NT2/D1 (cell line): ENCODE data around the gene MCF2L.

ENCODE experiments used
- DNase-seq: peaks from one replicate; pipeline ENCODE4 v3.0.0-alpha.2; 2011; ENCODE audit warnings: low read depth, low spot score
- H3K27me3 ChIP-seq: 2 replicates; pipeline ENCODE4 v1.6.0; 2011; ENCODE audit warnings: mild to moderate bottlenecking; ENCODE audit not compliant: insufficient read length, insufficient read depth
- H3K36me3 ChIP-seq: 2 replicates; pipeline ENCODE4 v1.6.1; 2011; ENCODE audit warnings: mild to moderate bottlenecking, low read length, mixed read lengths; ENCODE audit not compliant: insufficient read depth, insufficient read length
- H3K4me1 ChIP-seq: 2 replicates; pipeline ENCODE4 v1.5.1; 2011; ENCODE audit not compliant: insufficient read depth, insufficient read length
- H3K4me3 ChIP-seq: 2 replicates; pipeline ENCODE4 v1.5.1; 2011; ENCODE audit warnings: low read depth; ENCODE audit not compliant: insufficient read length
- H3K9ac ChIP-seq: 2 replicates; pipeline ENCODE4 v1.6.0; 2011; ENCODE audit warnings: low read depth; ENCODE audit not compliant: insufficient read length
- H3K9me3 ChIP-seq: 2 replicates; pipeline ENCODE4 v1.5.1; 2011; ENCODE audit warnings: mild to moderate bottlenecking, low read length; ENCODE audit not compliant: insufficient read depth
- SUZ12 ChIP-seq: IDR thresholded peaks from 2 replicates; pipeline ENCODE4 v1.6.1; 2011; ENCODE audit not compliant: insufficient read length, insufficient read depth; ENCODE audit errors: extremely low read depth
- YY1 ChIP-seq: IDR thresholded peaks from 2 replicates; pipeline ENCODE4 v1.6.1; 2011; ENCODE audit not compliant: insufficient read length, insufficient read depth
- ZNF274 ChIP-seq: IDR thresholded peaks from 2 replicates; pipeline ENCODE4 v1.6.1; 2011; ENCODE audit warnings: mild to moderate bottlenecking, low read depth, low read length

The MCF2L gene

DNA sequence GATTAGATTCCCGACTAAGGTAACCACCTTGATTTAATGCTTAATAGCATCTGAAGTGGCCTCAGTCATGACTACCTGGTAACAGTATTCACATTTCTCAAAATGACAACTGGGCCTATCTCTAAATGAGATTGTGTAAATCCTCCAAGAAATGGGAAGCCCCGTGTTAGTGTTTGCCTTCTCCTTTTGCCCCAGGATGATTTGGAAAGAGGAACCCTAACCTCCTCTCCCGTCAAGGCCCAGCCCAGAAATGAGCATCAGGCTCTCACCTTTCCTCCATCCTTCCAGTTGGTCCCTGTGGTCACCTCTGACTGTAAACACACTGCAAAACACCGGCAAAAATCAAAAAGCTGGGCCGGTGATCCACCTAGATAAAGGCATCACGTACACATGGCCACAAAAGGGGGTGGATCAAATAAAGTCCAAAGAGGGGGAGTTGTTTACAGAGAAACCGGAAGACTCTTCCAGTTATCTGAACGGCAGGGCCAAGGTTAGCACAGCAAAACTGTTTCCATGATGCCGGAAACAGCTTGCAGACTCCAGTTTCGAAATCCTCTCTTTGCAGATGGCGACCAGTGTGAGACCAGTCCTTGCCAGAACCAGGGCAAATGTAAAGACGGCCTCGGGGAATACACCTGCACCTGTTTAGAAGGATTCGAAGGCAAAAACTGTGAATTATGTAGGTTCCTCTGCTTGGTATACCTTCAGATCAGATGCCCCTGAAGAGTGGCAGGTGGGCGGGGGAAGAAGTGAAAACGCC is 170.0 kb downstream of the MCF2L start:
- Histone ChIP-seq H3K9ac (no peak overlapping the region), H3K9me3 (no peaks in the 10 kb centered on the region), H3K36me3 (no peaks in the 10 kb centered on the region), H3K4me3 (no peak overlapping the region), H3K4me1 (peaks cover 8% of the 10 kb centered on the region), H3K27me3 (no peaks in the 10 kb centered on the region)
- no peak for DNase-seq
- TF ChIP-seq ZNF274, result no peak
- TF ChIP-seq SUZ12, result no peak
- TF ChIP-seq YY1, result no peak

DNA sequence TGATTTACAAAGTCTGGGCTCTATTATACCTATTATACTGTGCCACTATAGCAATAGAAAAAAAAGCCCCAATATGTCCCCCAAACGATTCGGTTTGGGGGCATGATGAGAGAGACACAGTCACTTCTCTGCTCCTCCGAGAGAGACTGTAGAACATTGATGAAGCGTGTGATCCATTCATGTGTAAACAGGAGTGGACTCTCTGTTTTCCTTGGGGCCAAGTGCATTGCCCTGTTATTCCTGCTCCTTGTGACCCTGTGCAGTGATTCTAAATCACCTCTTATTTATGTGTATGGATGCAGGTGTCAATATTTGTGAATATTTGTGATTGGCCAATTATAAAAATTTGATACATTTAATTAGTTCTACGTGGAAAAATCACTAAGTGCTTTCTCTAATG is 170.6 kb downstream of the MCF2L start:
- H3K9me3 ChIP-seq, result no peaks in the 10 kb centered on the region
- no peak overlapping the region for H3K9ac ChIP-seq
- DNase-seq, result no peak
- H3K4me1 ChIP-seq, result peaks cover 11% of the 10 kb centered on the region
- no peaks in the 10 kb centered on the region for H3K36me3 ChIP-seq
- TF ChIP-seq YY1 (no peak), SUZ12 (no peak), ZNF274 (no peak)
- no peak overlapping the region for H3K4me3 ChIP-seq
- no peaks in the 10 kb centered on the region for H3K27me3 ChIP-seq

DNA sequence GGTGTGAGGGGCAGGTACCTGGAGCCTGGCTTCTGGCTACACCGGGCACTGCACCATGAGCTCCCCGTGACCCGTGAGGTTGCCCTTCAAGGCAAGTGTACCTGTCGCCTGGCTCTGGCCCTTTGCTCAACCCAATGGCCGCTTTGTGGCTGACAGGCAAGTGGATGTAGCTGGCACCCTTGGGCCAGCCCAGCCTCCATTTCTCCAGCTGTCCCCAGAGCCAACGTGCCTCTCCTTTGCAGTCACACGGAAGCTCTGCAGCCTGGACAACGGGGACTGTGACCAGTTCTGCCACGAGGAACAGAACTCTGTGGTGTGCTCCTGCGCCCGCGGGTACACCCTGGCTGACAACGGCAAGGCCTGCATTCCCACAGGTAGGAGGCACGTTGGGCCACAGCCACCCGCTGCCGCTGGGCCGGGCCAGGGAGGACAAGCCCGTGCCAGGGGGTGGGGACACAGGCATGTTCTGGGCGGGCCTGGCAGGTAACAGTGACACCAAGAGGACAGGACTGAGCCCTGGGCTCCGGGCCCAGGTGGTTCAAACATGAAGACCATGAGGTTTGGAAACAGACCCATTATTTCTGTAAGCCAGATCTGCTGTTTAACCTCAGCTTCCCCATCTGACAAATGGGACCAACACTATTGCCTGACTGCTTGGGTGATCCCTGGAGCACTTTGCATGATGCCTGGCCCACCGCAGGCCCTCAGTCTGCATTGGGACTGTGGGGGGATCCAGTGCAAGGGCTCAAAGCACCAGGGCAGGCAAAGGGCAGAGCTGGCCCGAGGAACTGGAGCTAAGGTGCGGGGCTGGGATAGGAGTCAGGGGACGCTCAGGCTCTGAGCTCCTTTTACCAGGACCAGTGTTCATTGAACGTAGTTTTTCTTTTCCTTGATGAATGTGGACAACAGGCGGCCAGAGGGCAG is 171.9 kb downstream of the MCF2L start:
- H3K4me3 ChIP-seq, result no peak overlapping the region
- TF ChIP-seq YY1 (no peak), ZNF274 (no peak), SUZ12 (no peak)
- H3K36me3 ChIP-seq, result no peaks in the 10 kb centered on the region
- H3K4me1 ChIP-seq, result peaks cover 11% of the 10 kb centered on the region
- H3K9ac ChIP-seq, result no peak overlapping the region
- no peaks in the 10 kb centered on the region for H3K9me3 ChIP-seq
- DNase-seq, result no peak
- no peaks in the 10 kb centered on the region for H3K27me3 ChIP-seq

DNA sequence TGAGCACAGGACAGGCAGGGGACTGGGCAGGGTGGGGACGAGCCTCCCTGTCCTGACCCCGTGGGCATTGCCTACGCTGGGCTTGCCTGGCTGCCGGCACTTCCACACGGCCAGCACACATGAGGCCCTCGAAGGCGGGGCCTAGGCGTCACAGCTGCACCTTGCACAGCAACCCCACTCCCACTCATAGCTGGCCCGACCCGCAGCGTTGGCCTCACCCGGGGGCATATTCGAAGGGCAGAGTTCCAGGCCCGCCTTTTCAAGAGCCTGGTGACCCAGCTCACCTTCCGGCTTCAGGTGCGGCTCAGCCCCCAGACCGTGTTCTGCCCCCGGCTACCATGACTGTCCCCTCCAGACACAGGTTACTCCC is 172.6 kb downstream of the MCF2L start:
- H3K27me3 ChIP-seq, result no peaks in the 10 kb centered on the region
- no peak for DNase-seq
- H3K9me3 ChIP-seq, result no peaks in the 10 kb centered on the region
- H3K9ac ChIP-seq, result no peak overlapping the region
- peaks cover 11% of the 10 kb centered on the region for H3K4me1 ChIP-seq
- no peak overlapping the region for H3K4me3 ChIP-seq
- H3K36me3 ChIP-seq, result no peaks in the 10 kb centered on the region
- no peak for TF ChIP-seq YY1
- no peak for TF ChIP-seq SUZ12
- no peak for TF ChIP-seq ZNF274

DNA sequence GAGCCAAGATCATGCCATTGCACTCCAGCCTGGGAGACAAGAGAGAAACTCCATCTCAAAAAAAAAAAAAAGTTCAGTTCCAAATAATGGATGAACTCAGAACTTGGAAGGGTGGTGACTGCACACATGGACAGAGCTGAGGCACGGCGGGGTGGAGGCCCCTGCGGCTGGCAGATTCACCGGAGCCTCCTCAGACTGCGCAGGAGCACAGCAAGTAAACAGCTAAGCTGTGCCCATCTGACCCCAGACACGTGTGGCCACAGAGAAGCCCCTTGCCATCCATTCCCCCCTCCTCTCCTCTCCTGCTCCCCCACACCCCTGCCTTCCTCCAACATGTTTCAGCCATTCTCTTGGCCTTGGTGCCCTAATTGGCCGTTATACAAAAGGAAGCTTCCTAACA is 173.9 kb downstream of the MCF2L start:
- Histone ChIP-seq H3K36me3 (no peaks in the 10 kb centered on the region), H3K4me1 (peaks cover 11% of the 10 kb centered on the region), H3K27me3 (no peaks in the 10 kb centered on the region), H3K9me3 (no peaks in the 10 kb centered on the region), H3K4me3 (no peak overlapping the region), H3K9ac (no peak overlapping the region)
- DNase-seq, result no peak
- TF ChIP-seq YY1, result no peak
- TF ChIP-seq ZNF274, result no peak
- no peak for TF ChIP-seq SUZ12

DNA sequence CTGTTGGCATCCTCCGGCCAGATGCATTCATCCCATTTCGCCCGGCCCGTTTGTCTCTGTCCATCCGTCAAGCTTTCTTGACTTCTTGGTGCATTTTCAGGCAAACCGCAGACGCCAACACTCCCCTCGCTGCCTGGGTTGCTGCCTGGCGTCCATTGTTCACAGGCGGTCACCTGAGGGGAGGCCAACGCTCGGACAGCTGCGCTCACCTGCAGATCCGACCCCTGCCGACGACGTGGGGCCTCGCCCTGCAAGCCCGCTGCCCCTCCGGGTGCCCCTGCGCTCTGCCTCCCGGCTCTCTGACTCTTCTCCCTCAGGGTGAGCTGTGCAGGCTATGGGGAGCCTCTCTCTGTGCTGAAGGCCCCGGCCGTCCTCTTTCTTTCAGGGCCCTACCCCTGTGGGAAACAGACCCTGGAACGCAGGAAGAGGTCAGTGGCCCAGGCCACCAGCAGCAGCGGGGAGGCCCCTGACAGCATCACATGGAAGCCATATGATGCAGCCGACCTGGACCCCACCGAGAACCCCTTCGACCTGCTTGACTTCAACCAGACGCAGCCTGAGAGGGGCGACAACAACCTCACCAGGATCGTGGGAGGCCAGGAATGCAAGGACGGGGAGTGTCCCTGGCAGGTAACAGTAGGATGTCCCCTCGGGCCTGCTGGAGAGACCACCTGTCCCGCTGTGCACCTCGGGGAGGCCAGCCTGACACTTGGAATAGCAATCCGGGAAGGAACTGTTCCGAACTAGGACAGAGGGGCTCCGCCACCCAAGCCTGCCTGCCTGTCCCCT is 174.6 kb downstream of the MCF2L start:
- Histone ChIP-seq H3K36me3 (no peaks in the 10 kb centered on the region), H3K9me3 (no peaks in the 10 kb centered on the region), H3K27me3 (no peaks in the 10 kb centered on the region), H3K4me1 (peaks cover 11% of the 10 kb centered on the region), H3K9ac (no peak overlapping the region), H3K4me3 (no peak overlapping the region)
- TF ChIP-seq ZNF274, result no peak
- no peak for TF ChIP-seq SUZ12
- TF ChIP-seq YY1, result no peak
- no peak for DNase-seq
